ENCODE measurements around the gene SSRP1.

DNA sequence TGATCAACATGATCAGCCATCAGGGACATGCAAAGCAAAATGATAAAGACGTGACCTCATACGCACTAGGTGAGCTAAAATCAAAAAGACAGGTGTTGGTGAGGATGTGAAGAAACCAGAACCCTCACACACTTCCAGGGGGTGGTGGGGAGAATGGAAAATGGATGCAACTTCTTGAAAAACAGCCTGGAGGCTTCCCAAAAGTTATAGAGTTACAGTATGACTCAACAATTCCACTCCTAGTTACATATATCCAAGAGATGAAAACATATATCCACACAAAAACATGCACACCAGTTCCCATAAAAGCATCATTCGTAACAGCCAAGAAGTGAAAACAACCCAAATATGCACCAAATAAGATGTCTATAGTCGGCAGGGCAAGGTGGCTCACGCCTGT lies 56.6 kb downstream of the SSRP1 start:
- TF ChIP-seq, protein P1, sequence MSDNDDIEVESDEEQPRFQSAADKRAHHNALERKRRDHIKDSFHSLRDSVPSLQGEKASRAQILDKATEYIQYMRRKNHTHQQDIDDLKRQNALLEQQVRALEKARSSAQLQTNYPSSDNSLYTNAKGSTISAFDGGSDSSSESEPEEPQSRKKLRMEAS (IDR thresholded peaks at IDR 0.05) = no peak
- TF ChIP-seq POLR2A (IDR thresholded peaks at IDR 0.05; ENCODE audit: low read length) (no peak), JUNB (IDR thresholded peaks at IDR 0.05) (no peak), EP300 (IDR thresholded peaks at IDR 0.05) (no peak), ZNF302 (CRISPR knock-in tag; IDR thresholded peaks at IDR 0.05) (no peak)
- TF ChIP-seq, protein P2, sequence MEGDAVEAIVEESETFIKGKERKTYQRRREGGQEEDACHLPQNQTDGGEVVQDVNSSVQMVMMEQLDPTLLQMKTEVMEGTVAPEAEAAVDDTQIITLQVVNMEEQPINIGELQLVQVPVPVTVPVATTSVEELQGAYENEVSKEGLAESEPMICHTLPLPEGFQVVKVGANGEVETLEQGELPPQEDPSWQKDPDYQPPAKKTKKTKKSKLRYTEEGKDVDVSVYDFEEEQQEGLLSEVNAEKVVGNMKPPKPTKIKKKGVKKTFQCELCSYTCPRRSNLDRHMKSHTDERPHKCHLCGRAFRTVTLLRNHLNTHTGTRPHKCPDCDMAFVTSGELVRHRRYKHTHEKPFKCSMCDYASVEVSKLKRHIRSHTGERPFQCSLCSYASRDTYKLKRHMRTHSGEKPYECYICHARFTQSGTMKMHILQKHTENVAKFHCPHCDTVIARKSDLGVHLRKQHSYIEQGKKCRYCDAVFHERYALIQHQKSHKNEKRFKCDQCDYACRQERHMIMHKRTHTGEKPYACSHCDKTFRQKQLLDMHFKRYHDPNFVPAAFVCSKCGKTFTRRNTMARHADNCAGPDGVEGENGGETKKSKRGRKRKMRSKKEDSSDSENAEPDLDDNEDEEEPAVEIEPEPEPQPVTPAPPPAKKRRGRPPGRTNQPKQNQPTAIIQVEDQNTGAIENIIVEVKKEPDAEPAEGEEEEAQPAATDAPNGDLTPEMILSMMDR (IDR thresholded peaks at IDR 0.05) = no peak

Data from A549 (cell line).